K562 (cell line): Measurements from ENCODE around the gene RERE. TPM values are rescaled to one million over a fixed set of nuclear protein-coding genes. Genes with fewer than 3 reads are reported as not detected.

Experiments
- ATAC-seq: fragments of 200-7000 bp; cut with Tn5 transposase; 3 replicates; pipeline ENCODE4 v1.9.1; 2020; ENCODE audit warnings: moderate library complexity
- BruUV-seq: library from RNA; stranded (reverse); fragments of 400-500 nt; replicated peaks from 2 replicates; lab custom pipeline; 2021; lab: Mats Ljungman, UMichigan
- CTCF ChIA-PET: fragments of 300-600 bp; formaldehyde crosslinking; extraction: SDS; loops from one replicate; lab custom pipeline; 2021; ENCODE audit warnings: low intra/inter-chr PET ratio; lab: Yijun Ruan, JAX
- POLR2A ChIA-PET: fragments of 300-600, 350-650 bp; sonication (Branson Sonifier 250); formaldehyde crosslinking; extraction: SDS; loops from one replicate; lab custom pipeline; 2021; ENCODE audit warnings: antibody characterized with exemption, inconsistent platforms; lab: Yijun Ruan, JAX
- DNase-seq, 4 experiments: peaks; one replicate each; pipeline versions ENCODE4 v3.0.0 to v3.0.0-alpha.2; 2011 to 2018; ENCODE audit warnings: low spot score in 3 of 4, mixed read lengths in 3 of 4; ENCODE audit errors: extremely low read depth in 1 of 4
- FAIRE-seq: peaks from 2 replicates; lab custom pipeline; 2011; peaks lifted over from hg19 to GRCh38; lab: Jason Lieb, UNC
- H2AFZ ChIP-seq: 2 replicates; pipeline ENCODE4 v1.6.0; 2011; ENCODE audit warnings: low read depth, low read length, control low read depth, inconsistent platforms
- H3K27ac ChIP-seq: fragments of 200-600 bp; 3 replicates; pipeline ENCODE4 v1.8.0; 2011; ENCODE audit warnings: low read depth, mild to moderate bottlenecking, control low read depth, inconsistent platforms, low read length, moderate library complexity, mixed read lengths; ENCODE audit errors: extremely low read depth
- H3K27me3 ChIP-seq, 2 experiments: fragments of 300-600 bp in 1 of 2; 2 replicates in 1 of 2; 3 replicates in 1 of 2; pipeline versions ENCODE4 v1.6.0 to v1.8.0; 2011; ENCODE audit warnings: inconsistent platforms in 2 of 2, low read length in 2 of 2, mild to moderate bottlenecking in 1 of 2, mixed read lengths in 1 of 2, moderate library complexity in 1 of 2; ENCODE audit not compliant: control insufficient read depth in 2 of 2, insufficient read depth in 2 of 2
- H3K36me3 ChIP-seq: fragments of 300-600 bp; 3 replicates; pipeline ENCODE4 v1.8.0; 2011; ENCODE audit warnings: mild to moderate bottlenecking, low read length, inconsistent platforms; ENCODE audit not compliant: control insufficient read depth, insufficient read depth
- H3K4me1 ChIP-seq, 2 experiments: fragments of 200-600 bp in 1 of 2; replicated peaks in 1 of 2; 2 replicates in 1 of 2; 3 replicates in 1 of 2; pipeline versions ENCODE4 v1.5.1 to v1.8.0; 2011; ENCODE audit warnings: inconsistent platforms in 2 of 2, low read length in 2 of 2, mild to moderate bottlenecking in 1 of 2, mixed read lengths in 1 of 2, moderate library complexity in 1 of 2; ENCODE audit not compliant: control insufficient read depth in 2 of 2, insufficient read depth in 2 of 2
- H3K4me2 ChIP-seq: 2 replicates; pipeline ENCODE4 v1.6.1; 2011; ENCODE audit warnings: low read length, control low read depth, inconsistent platforms, mixed read lengths; ENCODE audit not compliant: insufficient read depth
- H3K4me3 ChIP-seq: fragments of 200-600 bp; sonication (generic), shearing (Covaris generic); 2 replicates; pipeline ENCODE4 v1.5.1; 2016; ENCODE audit warnings: control low read depth, inconsistent platforms
- H3K79me2 ChIP-seq: fragments of 200-600 bp; 3 replicates; pipeline ENCODE4 v1.8.0; 2011; ENCODE audit warnings: low read length, inconsistent platforms; ENCODE audit not compliant: control insufficient read depth, insufficient read depth
- H3K9ac ChIP-seq, 2 experiments: 2 replicates each; pipeline versions ENCODE4 v1.6.0 to v1.6.1; 2011; ENCODE audit warnings: low read depth in 2 of 2, low read length in 2 of 2, control low read depth in 1 of 2, inconsistent platforms in 1 of 2, mild to moderate bottlenecking in 1 of 2, mixed read lengths in 1 of 2; ENCODE audit not compliant: insufficient read depth in 1 of 2
- H3K9me1 ChIP-seq: one replicate; pipeline ENCODE4 v1.6.0; 2011; ENCODE audit warnings: inconsistent platforms, mild to moderate bottlenecking, low read length, moderate library complexity; ENCODE audit not compliant: control insufficient read depth, insufficient read depth
- H3K9me3 ChIP-seq: replicated peaks from 2 replicates; pipeline ENCODE4 v1.5.1; 2011; ENCODE audit warnings: low read depth, low read length, inconsistent platforms; ENCODE audit not compliant: control insufficient read depth, insufficient read depth
- H4K20me1 ChIP-seq: replicated peaks from 2 replicates; pipeline ENCODE4 v1.6.1; 2011; ENCODE audit warnings: low read length, inconsistent platforms, mixed read lengths; ENCODE audit not compliant: control insufficient read depth, insufficient read depth
- KDM4B ChIP-seq, 2 experiments: fragments of 450-650 bp in 1 of 2; sonication (generic) in 1 of 2; IDR thresholded peaks; 2 replicates each; pipeline ENCODE4 v1.6.1; 2016 to 2017; ENCODE audit warnings: borderline replicate concordance in 2 of 2, antibody characterized with exemption in 1 of 2, low read depth in 1 of 2, mild to moderate bottlenecking in 1 of 2
- MEIS2 ChIP-seq: fragments of 450-650 bp; IDR thresholded peaks from 2 replicates; pipeline ENCODE4 v1.6.1; 2014; ENCODE audit warnings: mild to moderate bottlenecking; ENCODE audit not compliant: partially characterized antibody
- PHF21A ChIP-seq: fragments of 450-650 bp; IDR thresholded peaks from 2 replicates; pipeline ENCODE4 v1.6.1; 2017; ENCODE audit warnings: low read depth, borderline replicate concordance
- PRDM10 ChIP-seq: fragments of 450-650 bp; IDR thresholded peaks from 2 replicates; pipeline ENCODE4 v1.6.1; 2018; ENCODE audit not compliant: partially characterized antibody
- whole genome bisulfite sequencing: fragments of 100-300 bp; shearing (Covaris generic); methylation state at CpG from one replicate; pipeline ENCODE4 v1.1.6; 2016; ENCODE audit warnings: low coverage, mixed read lengths; ENCODE audit not compliant: insufficient coverage; ENCODE audit errors: missing lambda C conversion rate; 5-methylcytosine and 5-hydroxymethylcytosine counted together
- in situ Hi-C: fragments of 300-500 bp; cut with MboI; formaldehyde crosslinking; loops from 4 replicates; pipeline ENCODE4 v1.15.0; 2018; ENCODE audit warnings: inconsistent platforms, mixed read lengths
- intact Hi-C: fragments of 100-400 bp; cut with micrococcal nuclease; formaldehyde crosslinking; loops from 2 replicates; pipeline ENCODE4 v1.14.2; 2022
- polyA plus RNA-seq, 8 experiments: library from polyadenylated mRNA; depleted of rRNA in 4 of 8; stranded (reverse) in 5 of 8; unstranded in 3 of 8; fragments of >200 nt; fragmentation: Nextera tagmentation in 2 of 8; fragmentation: Illumina TruSeq in 1 of 8; extraction: Ambion mirVana in 2 of 8; extraction: Trizol in 1 of 8; gene quantifications; 2 replicates each; pipeline versions ENCODE4 v1.2.1 to v1.2.3, GENCODE V29; 2011 to 2014; ENCODE audit warnings: inconsistent platforms in 1 of 8, missing spikeins in 1 of 8
- total RNA-seq, 7 experiments: library from RNA; depleted of rRNA in 6 of 7; stranded (reverse); fragments of >200 nt in 6 of 7; fragmentation: Illumina TruSeq in 2 of 7; extraction: Trizol in 2 of 7; gene quantifications; 2 replicates each; pipeline versions ENCODE4 v1.2.1 to v1.2.3, GENCODE V29; 2011 to 2021; ENCODE audit warnings: low replicate concordance in 1 of 7

Gene RERE
- total and polyA plus RNA-seq, 9 of the 15 experiments (the other 6 are each of a cell fraction or from before 2014, with no cell fraction given), result 3.0 to 51.5 (median 13.4) TPM

GRCh38 chr1:8517661-8518489 is 299.6 kb downstream of the RERE start (continued):
- TF ChIP-seq PRDM10, result peak; percentile 25

- Histone ChIP-seq H2AFZ (no peak overlapping the region), H3K27me3 (no peaks in the 10 kb centered on the region), H3K9ac (no peak overlapping the region), H4K20me1 (no peaks in the 10 kb centered on the region), H3K4me3 (no peak overlapping the region), H3K27ac (no peak overlapping the region), H3K36me3 (no peaks in the 10 kb centered on the region; the same call in 2 of the 3 replicates), H3K9me1 (peaks cover 3% of the 10 kb centered on the region), H3K4me1 (peaks cover 11 to 36% of the 10 kb centered on the region in 2 experiments; a peak in 4 of 5 replicates), H3K9me3 (no peaks in the 10 kb centered on the region), H3K79me2 (peaks cover 22% of the 10 kb centered on the region), H3K4me2 (no peak overlapping the region)
- intact Hi-C loops (no loop called here), in situ Hi-C loops (no loop called here)
- BruUV-seq, result no TSS peak
- TF ChIP-seq KDM4B (IDR thresholded peaks at IDR 0.05; ENCODE audit: borderline replicate concordance in 2 of 2, low read depth in 1 of 2), result 0 out of 4 replicates have a peak, but pooled peaks of 1 of the 2 experiments have one; percentile 58
- TF ChIP-seq MEIS2, result peak; percentile 49
- TF ChIP-seq PHF21A, result no peak
- CTCF ChIA-PET, result no interaction called here
- ATAC-seq (no peak), DNase-seq (peak in 2 of 4 experiments; percentile 21 to 25), FAIRE-seq (no peak)
- POLR2A ChIA-PET, result interaction anchor here (0.6 to 1.3 kb wide), 5 partner anchors 9 to 1517 kb away, joined by 3 to 5 read pairs (median 4); no protein-coding TSS in a partner anchor
- WGBS, result 52% methylated on average over 6 of the region's 6 CpGs
Observed at GRCh38 chr1:8516793-8517556, 300.5 kb downstream of the RERE start.
